Mononuclear cell (primary cell): ENCODE data around the gene PCDHB3. TPM values are rescaled to one million over a fixed set of nuclear protein-coding genes. Genes with fewer than 3 reads are reported as not detected.

Experiments
- total RNA-seq: library from RNA; depleted of rRNA; stranded (reverse); fragments of >200 nt; gene quantifications from one replicate; pipeline ENCODE4 v1.2.3, GENCODE V29; 2012

The PCDHB3 gene
- total RNA-seq, 1 donor: under 0.01 TPM

Other genes with a start within 250 kb of the PCDHB3 start
- gene PCDHA10, start 244.6 kb upstream of the PCDHB3 start, total RNA-seq: not detected
- 0.10 TPM for gene PCDHA11, start 231.5 kb upstream of the PCDHB3 start, total RNA-seq
- not detected for gene PCDHA12, start 225.2 kb upstream of the PCDHB3 start, total RNA-seq
- gene PCDHA13, start 218.3 kb upstream of the PCDHB3 start, total RNA-seq: not detected
- not detected for gene PCDHAC1, start 174.2 kb upstream of the PCDHB3 start, total RNA-seq
- gene PCDHAC2, start 134.0 kb upstream of the PCDHB3 start, total RNA-seq: not detected
- under 0.01 TPM for gene PCDHB1, start 49.1 kb upstream of the PCDHB3 start, total RNA-seq
- gene PCDHB2, start 5.9 kb upstream of the PCDHB3 start, total RNA-seq: 0.10 TPM
- not detected for gene PCDHB4, start 21.3 kb downstream of the PCDHB3 start, total RNA-seq
- gene PCDHB5, start 34.7 kb downstream of the PCDHB3 start, total RNA-seq: 0.10 TPM
- not detected for gene PCDHB6, start 49.6 kb downstream of the PCDHB3 start, total RNA-seq
- gene PCDHB7, start 72.2 kb downstream of the PCDHB3 start, total RNA-seq: under 0.01 TPM
- gene PCDHB8, start 77.3 kb downstream of the PCDHB3 start, total RNA-seq: not detected
- not detected for gene PCDHB16, start 81.9 kb downstream of the PCDHB3 start, total RNA-seq
- 0.31 TPM for gene PCDHB9, start 86.7 kb downstream of the PCDHB3 start, total RNA-seq
- gene PCDHB10, start 91.9 kb downstream of the PCDHB3 start, total RNA-seq: not detected
- not detected for gene PCDHB11, start 99.2 kb downstream of the PCDHB3 start, total RNA-seq
- gene PCDHB12, start 108.2 kb downstream of the PCDHB3 start, total RNA-seq: not detected
- gene PCDHB13, start 113.4 kb downstream of the PCDHB3 start, total RNA-seq: not detected
- gene PCDHB14, start 122.9 kb downstream of the PCDHB3 start, total RNA-seq: not detected
- gene PCDHB15, start 144.9 kb downstream of the PCDHB3 start, total RNA-seq: not detected
- 0.73 TPM for gene SLC25A2, start 203.6 kb downstream of the PCDHB3 start, total RNA-seq
- 76.5 TPM for gene TAF7, start 220.3 kb downstream of the PCDHB3 start, total RNA-seq
- not detected for gene PCDHGA1, start 230.0 kb downstream of the PCDHB3 start, total RNA-seq
- gene PCDHGA2, start 238.3 kb downstream of the PCDHB3 start, total RNA-seq: not detected
- gene PCDHGA3, start 243.4 kb downstream of the PCDHB3 start, total RNA-seq: 0.10 TPM
- not detected for gene PCDHGB1, start 249.6 kb downstream of the PCDHB3 start, total RNA-seq